ENCODE measurements around the gene RRAGC. TPM values are rescaled to one million over a fixed set of nuclear protein-coding genes. Genes with fewer than 3 reads are reported as not detected.

RRAGC gene
- total and polyA plus RNA-seq, 2 donors (not counting 3 experiments of a cell fraction or from before 2014, with no cell fraction given): 24.1 to 40.1 TPM

- DNase-seq (ENCODE audit: low read depth, low spot score): no peak
- FAIRE-seq: no peak
- Histone ChIP-seq H3K4me3 (replicated peaks in 1 of 3; ENCODE audit: insufficient read depth in 1 of 3, low read depth in 1 of 3, low read length in 3 of 3) (no peak overlapping the region), H3K27me3 (ENCODE audit: control insufficient read depth in 2 of 2, insufficient read depth in 2 of 2, low read length in 2 of 2) (no peaks in the 10 kb centered on the region), H3K36me3 (ENCODE audit: control insufficient read depth in 2 of 2, extremely low read depth in 1 of 2, insufficient read depth in 2 of 2, low read length in 2 of 2) (no peaks in the 10 kb centered on the region), H3K9me3 (replicated peaks; ENCODE audit: control insufficient read depth, insufficient read depth, low read length) (no peaks in the 10 kb centered on the region), H3K4me2 (ENCODE audit: insufficient read depth, low read length) (no peak overlapping the region), H3K9me1 (replicated peaks; ENCODE audit: control insufficient read depth, extremely low read depth, insufficient read depth, low read length) (no peaks in the 10 kb centered on the region), H4K20me1 (replicated peaks; ENCODE audit: control insufficient read depth, extremely low read depth, insufficient read depth, low read length) (no peaks in the 10 kb centered on the region), H3K9ac (replicated peaks; ENCODE audit: extremely low read depth, insufficient read depth, low read length) (no peak overlapping the region), H2AFZ (ENCODE audit: low read depth, low read length) (no peak overlapping the region), H3K4me1 (ENCODE audit: control insufficient read depth, extremely low read depth, insufficient read depth, low read length) (no peaks in the 10 kb centered on the region), H3K79me2 (ENCODE audit: control insufficient read depth, insufficient read depth, low read length) (no peaks in the 10 kb centered on the region), H3K27ac (ENCODE audit: insufficient read depth, low read depth, low read length) (no peak overlapping the region)
- TF ChIP-seq JUN (IDR thresholded peaks at IDR 0.05; ENCODE audit: borderline replicate concordance, insufficient read depth, insufficient read length, low read depth) (no peak), MAX (IDR thresholded peaks at IDR 0.05; ENCODE audit: insufficient read depth, insufficient read length) (no peak), GATA2 (IDR thresholded peaks at IDR 0.05; ENCODE audit: insufficient read depth, insufficient read length, low read depth, low read length) (no peak), FOS (IDR thresholded peaks at IDR 0.05; ENCODE audit: borderline replicate concordance, insufficient read depth, low read length) (no peak), MYC (IDR thresholded peaks at IDR 0.05; ENCODE audit: low read depth, low read length) (no peak), POLR2A (IDR thresholded peaks at IDR 0.05; ENCODE audit: low read depth, low read length) (no peak), POLR2AphosphoS5 (IDR thresholded peaks at IDR 0.05; ENCODE audit: insufficient read depth, low read depth, low read length) (no peak), EZH2 (IDR thresholded peaks at IDR 0.05; ENCODE audit: borderline replicate concordance, low read depth, low read length, severe bottlenecking) (no peak), CTCF (IDR thresholded peaks at IDR 0.05; ENCODE audit: extremely low read depth in 1 of 2, insufficient read depth in 1 of 2, low read depth in 1 of 2, low read length in 2 of 2) (no peak)
- intact Hi-C loops (cut with micrococcal nuclease) (no loop called here), dilution Hi-C loops (cut with MboI; ENCODE audit: extremely low pct_ligation_motif_present, low sequenced_read_pairs) (no loop called here)
- ChIA-PET POLR2A (no interaction called here), CTCF (no interaction called here)
- no TSS peak for BruUV-seq (replicated peaks)
Observed at GRCh38 chr1:38885092-38885491, 25.5 kb upstream of the RRAGC start.

Measured in endothelial cell of umbilical vein (primary cell).